OCI-LY3 (cell line): ENCODE data around the gene RD3L.

ENCODE experiments used
- CTCF ChIP-seq: fragments of 200-600, 300-600 bp; sonication (generic); IDR thresholded peaks from 2 replicates; pipeline ENCODE4 v1.5.1; 2014; ENCODE audit warnings: antibody characterized with exemption, low read length, low read depth
- EZH2phosphoT487 ChIP-seq: fragments of 200-600 bp; shearing (Covaris generic); IDR thresholded peaks from 2 replicates; pipeline ENCODE4 v1.6.1; 2018; ENCODE audit warnings: antibody characterized with exemption, mixed run types, low read depth

- TF ChIP-seq CTCF, result no peak
- TF ChIP-seq EZH2phosphoT487, result no peak
These were observed 41.9 kb upstream of the RD3L start for GRCh38 chr14:103984196-103984595.
